Measurements from ENCODE around the gene SGCA. TPM values are rescaled to one million over a fixed set of nuclear protein-coding genes. Genes with fewer than 3 reads are reported as not detected.

Gene SGCA
- total and polyA plus RNA-seq, 9 of the 15 experiments (the other 6 are each of a cell fraction or from before 2014, with no cell fraction given): not detected

- Histone ChIP-seq H3K79me2 (ENCODE audit: control insufficient read depth, insufficient read depth, low read length) (no peaks in the 10 kb centered on the region), H2AFZ (ENCODE audit: low read depth, low read length) (no peak overlapping the region), H3K27me3 (ENCODE audit: control insufficient read depth in 2 of 2, insufficient read depth in 2 of 2, low read length in 2 of 2) (peaks cover 17 to 45% of the 10 kb centered on the region in 2 experiments; a peak in 3 of 5 replicates), H3K27ac (ENCODE audit: extremely low read depth, low read depth, low read length) (no peak overlapping the region), H3K9me3 (replicated peaks; ENCODE audit: control insufficient read depth, insufficient read depth, low read depth, low read length) (peaks cover 4% of the 10 kb centered on the region; the same call in 1 of the 2 replicates), H3K4me2 (ENCODE audit: insufficient read depth, low read length) (no peak overlapping the region), H4K20me1 (replicated peaks; ENCODE audit: control insufficient read depth, insufficient read depth, low read length) (peaks cover 5% of the 10 kb centered on the region; the same call in 1 of the 2 replicates), H3K4me3 (no peak overlapping the region), H3K9ac (ENCODE audit: insufficient read depth in 1 of 2, low read depth in 2 of 2, low read length in 2 of 2) (no peak overlapping the region), H3K9me1 (ENCODE audit: control insufficient read depth, insufficient read depth, low read length) (no peaks in the 10 kb centered on the region), H3K4me1 (replicated peaks in 1 of 2; ENCODE audit: control insufficient read depth in 2 of 2, insufficient read depth in 2 of 2, low read length in 2 of 2) (peaks cover 8 to 13% of the 10 kb centered on the region in 2 experiments), H3K36me3 (ENCODE audit: control insufficient read depth, insufficient read depth, low read length) (no peaks in the 10 kb centered on the region)
- ChIA-PET CTCF (ENCODE audit: low intra/inter-chr PET ratio) (no interaction called here), POLR2A (interaction anchor here (2.3 kb wide), 1 partner anchor 11 kb away, joined by 9 read pairs; no protein-coding TSS in a partner anchor)
- WGBS (ENCODE audit: insufficient coverage, low coverage, missing lambda C conversion rate): 7% methylated on average over 4 of the region's 4 CpGs
- no peak for ATAC-seq
- BruUV-seq (replicated peaks): no TSS peak
- FAIRE-seq: no peak
- TF ChIP-seq HNRNPL (IDR thresholded peaks at IDR 0.05; ENCODE audit: low read depth, low read length) (no peak), ZBED1 (IDR thresholded peaks at IDR 0.05) (no peak), SMARCE1 (IDR thresholded peaks at IDR 0.05) (no peak), U2AF1 (optimal IDR thresholded peaks at IDR 0.05; ENCODE audit: low read depth, low read length) (no peak), NCOR1 (IDR thresholded peaks at IDR 0.05) (no peak), HLTF (IDR thresholded peaks at IDR 0.05) (no peak), ZZZ3 (IDR thresholded peaks at IDR 0.05) (no peak), ZNF717 (CRISPR knock-in tag; IDR thresholded peaks at IDR 0.05) (no peak), ZNF282 (CRISPR knock-in tag; IDR thresholded peaks at IDR 0.05) (no peak), FOXK1 (CRISPR knock-in tag; IDR thresholded peaks at IDR 0.05; ENCODE audit: borderline replicate concordance) (no peak)
- DNase-seq (ENCODE audit: extremely low read depth in 1 of 4, low spot score in 3 of 4): no peak
- intact Hi-C loops (cut with micrococcal nuclease) (no loop called here), in situ Hi-C loops (cut with MboI) (no loop called here)
These were observed 40.3 kb upstream of the SGCA start for GRCh38 chr17:50125420-50125997.
